Activated CD4-positive, alpha-beta T cell treated with anti-CD3 and anti-CD28 coated beads, Interleukin-2, Interleukin-6, amounts not matched to agents 100 ng/mL and 50 ng/mL, durations not matched to agents 16 hours and 8 hours (primary cell): ENCODE results near the gene LIG1.

Source experiments
- DNase-seq: peaks from one replicate; pipeline ENCODE4 v3.0.0-alpha.2; 2020

Gene LIG1

DNA sequence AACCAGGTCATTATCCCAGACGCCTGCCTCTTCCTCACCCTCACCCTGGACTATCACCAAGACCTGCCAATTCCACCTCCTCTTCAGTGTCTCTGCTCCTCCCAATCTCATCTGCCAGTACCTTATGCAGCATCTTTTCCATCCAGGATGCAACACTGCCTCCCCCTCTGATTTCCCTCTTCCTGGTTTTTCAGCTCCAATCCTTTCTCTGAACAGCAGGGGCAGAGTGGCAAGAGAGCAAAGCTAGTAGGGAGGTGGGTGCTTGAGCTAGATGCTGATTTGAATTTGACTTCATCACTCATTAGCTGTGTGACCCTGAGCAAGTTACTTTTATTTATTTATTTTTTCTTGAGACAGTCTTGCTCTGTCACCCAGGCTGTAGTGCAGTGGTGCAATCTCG lies 100.7 kb downstream of the LIG1 start:
- DNase-seq = no peak
